ENCODE results near the gene ATXN7L3B.

DNA sequence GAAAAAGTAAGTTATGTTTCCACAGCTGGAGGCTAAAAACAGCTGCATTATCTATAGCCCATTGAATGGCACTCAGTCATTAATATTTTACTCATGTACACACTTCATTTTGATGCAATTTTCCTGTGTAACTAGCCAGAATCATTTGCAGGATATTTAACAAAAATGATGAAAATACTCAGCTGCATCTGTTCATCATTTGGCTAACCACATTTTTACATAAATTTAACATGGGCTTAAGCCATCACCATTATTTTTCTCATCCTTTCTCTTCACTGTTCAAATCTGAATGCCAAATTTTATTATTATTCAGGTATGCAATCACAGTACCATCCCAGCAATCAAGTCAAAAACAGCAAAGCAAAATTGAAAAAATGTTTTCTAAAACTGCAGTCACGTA is 41.8 kb downstream of the ATXN7L3B start:
- TF ChIP-seq, protein P1, sequence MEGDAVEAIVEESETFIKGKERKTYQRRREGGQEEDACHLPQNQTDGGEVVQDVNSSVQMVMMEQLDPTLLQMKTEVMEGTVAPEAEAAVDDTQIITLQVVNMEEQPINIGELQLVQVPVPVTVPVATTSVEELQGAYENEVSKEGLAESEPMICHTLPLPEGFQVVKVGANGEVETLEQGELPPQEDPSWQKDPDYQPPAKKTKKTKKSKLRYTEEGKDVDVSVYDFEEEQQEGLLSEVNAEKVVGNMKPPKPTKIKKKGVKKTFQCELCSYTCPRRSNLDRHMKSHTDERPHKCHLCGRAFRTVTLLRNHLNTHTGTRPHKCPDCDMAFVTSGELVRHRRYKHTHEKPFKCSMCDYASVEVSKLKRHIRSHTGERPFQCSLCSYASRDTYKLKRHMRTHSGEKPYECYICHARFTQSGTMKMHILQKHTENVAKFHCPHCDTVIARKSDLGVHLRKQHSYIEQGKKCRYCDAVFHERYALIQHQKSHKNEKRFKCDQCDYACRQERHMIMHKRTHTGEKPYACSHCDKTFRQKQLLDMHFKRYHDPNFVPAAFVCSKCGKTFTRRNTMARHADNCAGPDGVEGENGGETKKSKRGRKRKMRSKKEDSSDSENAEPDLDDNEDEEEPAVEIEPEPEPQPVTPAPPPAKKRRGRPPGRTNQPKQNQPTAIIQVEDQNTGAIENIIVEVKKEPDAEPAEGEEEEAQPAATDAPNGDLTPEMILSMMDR (IDR thresholded peaks at IDR 0.05) = no peak
- no peak for TF ChIP-seq POLR2A (IDR thresholded peaks at IDR 0.05)

All from esophagus squamous epithelium (tissue), 4 donors.